Islet of Langerhans (tissue), 1 donor: ENCODE results near the gene CLN3.
"Not testable (repeated sequence)": the region's sequence is repeated elsewhere in the genome, so short reads cannot be mapped to it uniquely, and the experiment has no call there.

Source experiments
- FAIRE-seq: peaks from one replicate; lab custom pipeline; 2011; peaks lifted over from hg19 to GRCh38; lab: Jason Lieb, UNC

Gene CLN3

GRCh38 chr16:28494121-28494851 lies 2.4 kb upstream of the CLN3 start, which contains the start of gene APOBR:
TSS of gene APOBR (plus strand) at chr16:28494643. CDS start at chr16:28494682, 39 bp downstream.
- no peak for FAIRE-seq

- FAIRE-seq: no peak
Measured at GRCh38 chr16:28492511-28492910, 637 bp upstream of the CLN3 start.

- no peak for FAIRE-seq
Measured at GRCh38 chr16:28491230-28491969, 474 bp downstream of the CLN3 start.

- FAIRE-seq: no peak
Measured at GRCh38 chr16:28486266-28486665, 5.6 kb downstream of the CLN3 start.

- not testable (repeated sequence) for FAIRE-seq
Measured at GRCh38 chr16:28483361-28483760, 8.5 kb downstream of the CLN3 start.

GRCh38 chr16:28482026-28482425 lies 9.8 kb downstream of the CLN3 start:
- FAIRE-seq: no peak

GRCh38 chr16:28478506-28479180 lies 13.2 kb downstream of the CLN3 start:
- FAIRE-seq: no peak

GRCh38 chr16:28477311-28477920 lies 14.5 kb downstream of the CLN3 start:
- FAIRE-seq: no peak

GRCh38 chr16:28475221-28475620 lies 16.7 kb downstream of the CLN3 start:
- FAIRE-seq: no peak

- no peak for FAIRE-seq
Measured at GRCh38 chr16:28473714-28474265, 18.1 kb downstream of the CLN3 start.

- not testable (repeated sequence) for FAIRE-seq
Measured at GRCh38 chr16:28447081-28447480, 44.8 kb downstream of the CLN3 start.

- FAIRE-seq: not testable (repeated sequence)
Measured at GRCh38 chr16:28446388-28446787, 45.5 kb downstream of the CLN3 start.

GRCh38 chr16:28443943-28444342 lies 47.9 kb downstream of the CLN3 start:
- not testable (repeated sequence) for FAIRE-seq

GRCh38 chr16:28438899-28439298 lies 53.0 kb downstream of the CLN3 start:
- FAIRE-seq: not testable (repeated sequence)

GRCh38 chr16:28435340-28435739 lies 56.5 kb downstream of the CLN3 start:
- FAIRE-seq: not testable (repeated sequence)
